ENCODE measurements around the gene SUGCT.

Gene SUGCT

GRCh38 chr7:40608321-40609075, 473.7 kb downstream of the SUGCT start:
- H3K18ac ChIP-seq (ENCODE audit: low read length): no peak overlapping the region
- H3K27me3 ChIP-seq (ENCODE audit: insufficient read depth, low read length): no peaks in the 10 kb centered on the region
- H3K36me3 ChIP-seq (ENCODE audit: control insufficient read depth in 1 of 2, insufficient read depth in 2 of 2, low read length in 2 of 2): no peaks in the 10 kb centered on the region
- peaks cover 0 to 3% of the 10 kb centered on the region in 2 experiments for H3K4me1 ChIP-seq (ENCODE audit: control insufficient read depth in 1 of 2, insufficient read depth in 2 of 2, low read length in 2 of 2)
- H4K8ac ChIP-seq (ENCODE audit: low read depth, low read length): no peak overlapping the region
- H3K9me3 ChIP-seq (ENCODE audit: insufficient read depth, low read depth, low read length): no peaks in the 10 kb centered on the region
- H3K4me2 ChIP-seq (ENCODE audit: low read length): no peak overlapping the region
- no peak overlapping the region for H3K27ac ChIP-seq (ENCODE audit: low read depth, low read length)
- no peak overlapping the region for H3K23ac ChIP-seq (ENCODE audit: low read length)
- no peak overlapping the region for H3K4me3 ChIP-seq (ENCODE audit: low read depth, low read length)
- H2AK5ac ChIP-seq (ENCODE audit: low read length): no peak overlapping the region
- no peak overlapping the region for H2BK12ac ChIP-seq (ENCODE audit: low read length)
- no peak for DNase-seq
- no peak overlapping the region for H3K4ac ChIP-seq (ENCODE audit: low read depth, low read length)
- no peaks in the 10 kb centered on the region for H3K79me2 ChIP-seq (ENCODE audit: control insufficient read depth, insufficient read depth, low read length, poor library complexity)
- no peak overlapping the region for H2AFZ ChIP-seq (ENCODE audit: insufficient read depth, low read length, poor library complexity)
- no CpG with 5 or more reads among the region's 5 CpGs for WGBS (ENCODE audit: extremely low coverage, insufficient coverage, insufficient read length)
- no peak overlapping the region for H3K9ac ChIP-seq (ENCODE audit: low read length)
- H2BK5ac ChIP-seq (ENCODE audit: low read depth, low read length, poor library complexity): no peak overlapping the region
- H4K12ac ChIP-seq (ENCODE audit: low read depth, low read length): no peak overlapping the region
- H2BK120ac ChIP-seq (ENCODE audit: insufficient read depth, low read length, poor library complexity): no peak overlapping the region
- H3K79me1 ChIP-seq (ENCODE audit: low read length): peaks cover 1% of the 10 kb centered on the region
- H3K14ac ChIP-seq (ENCODE audit: low read length): no peak overlapping the region
- no peak overlapping the region for H4K91ac ChIP-seq (ENCODE audit: low read depth, low read length)

- no peak overlapping the region for H3K23ac ChIP-seq (ENCODE audit: low read length)
- no peaks in the 10 kb centered on the region for H3K79me2 ChIP-seq (ENCODE audit: control insufficient read depth, insufficient read depth, low read length, poor library complexity)
- no peak overlapping the region for H2BK120ac ChIP-seq (ENCODE audit: insufficient read depth, low read length, poor library complexity)
- H3K79me1 ChIP-seq (ENCODE audit: low read length): peaks cover 1% of the 10 kb centered on the region
- H3K4me3 ChIP-seq (ENCODE audit: low read depth, low read length): no peak overlapping the region
- no peak overlapping the region for H3K18ac ChIP-seq (ENCODE audit: low read length)
- no peaks in the 10 kb centered on the region for H3K27me3 ChIP-seq (ENCODE audit: insufficient read depth, low read length)
- H3K27ac ChIP-seq (ENCODE audit: low read depth, low read length): no peak overlapping the region
- no CpG with 5 or more reads among the region's 4 CpGs for WGBS (ENCODE audit: extremely low coverage, insufficient coverage, insufficient read length)
- H3K14ac ChIP-seq (ENCODE audit: low read length): no peak overlapping the region
- no peak overlapping the region for H4K12ac ChIP-seq (ENCODE audit: low read depth, low read length)
- no peak overlapping the region for H2AFZ ChIP-seq (ENCODE audit: insufficient read depth, low read length, poor library complexity)
- no peak overlapping the region for H2BK12ac ChIP-seq (ENCODE audit: low read length)
- no peak overlapping the region for H4K91ac ChIP-seq (ENCODE audit: low read depth, low read length)
- H3K9me3 ChIP-seq (ENCODE audit: insufficient read depth, low read depth, low read length): no peaks in the 10 kb centered on the region
- H2AK5ac ChIP-seq (ENCODE audit: low read length): no peak overlapping the region
- no peak overlapping the region for H3K4me2 ChIP-seq (ENCODE audit: low read length)
- no peak for DNase-seq
- no peaks in the 10 kb centered on the region for H3K36me3 ChIP-seq (ENCODE audit: control insufficient read depth in 1 of 2, insufficient read depth in 2 of 2, low read length in 2 of 2)
- no peak overlapping the region for H2BK5ac ChIP-seq (ENCODE audit: low read depth, low read length, poor library complexity)
- H4K8ac ChIP-seq (ENCODE audit: low read depth, low read length): no peak overlapping the region
- no peak overlapping the region for H3K9ac ChIP-seq (ENCODE audit: low read length)
- H3K4me1 ChIP-seq (ENCODE audit: control insufficient read depth in 1 of 2, insufficient read depth in 2 of 2, low read length in 2 of 2): no peaks in the 10 kb centered on the region
- no peak overlapping the region for H3K4ac ChIP-seq (ENCODE audit: low read depth, low read length)
Measured at GRCh38 chr7:40610461-40610860, 475.7 kb downstream of the SUGCT start.

DNA sequence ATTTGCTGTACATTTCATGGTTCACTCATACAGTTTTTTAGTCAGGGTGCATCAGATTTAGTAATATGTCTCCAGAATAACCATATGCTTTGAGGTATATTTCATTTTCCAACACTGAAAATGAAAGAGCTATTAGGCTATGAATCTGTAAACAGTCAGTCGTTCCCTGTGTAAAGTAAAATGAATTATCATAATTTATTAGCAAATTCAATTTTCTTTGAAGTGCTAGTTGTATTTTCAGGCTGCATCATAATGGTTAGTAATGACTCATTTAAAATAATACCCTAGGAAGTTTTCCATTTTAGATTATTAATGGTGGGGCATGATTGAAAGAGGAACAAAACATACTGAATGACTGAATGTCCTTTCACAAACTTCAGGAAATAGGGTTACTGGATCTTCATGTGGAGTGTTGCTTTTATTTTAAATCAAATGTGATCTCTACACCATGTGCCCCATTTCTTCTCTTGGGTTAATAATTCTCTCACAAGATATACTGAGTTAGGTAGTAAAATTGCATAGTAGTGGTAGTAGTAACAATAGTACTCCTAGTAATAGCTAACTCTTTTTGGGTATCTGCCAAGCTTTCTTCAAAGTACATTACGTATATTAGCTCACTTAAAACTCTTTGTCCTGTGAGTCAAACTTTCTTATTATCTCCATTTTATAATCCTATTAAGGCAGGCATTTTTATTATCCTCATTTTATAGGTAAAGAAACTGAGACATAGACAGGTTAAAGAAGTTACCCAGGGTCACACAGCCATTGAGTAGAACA, 476.5 kb downstream of the SUGCT start:
- Histone ChIP-seq H3K4me2 (ENCODE audit: low read length) (no peak overlapping the region), H3K4me1 (ENCODE audit: control insufficient read depth in 1 of 2, insufficient read depth in 2 of 2, low read length in 2 of 2) (no peaks in the 10 kb centered on the region), H3K4ac (ENCODE audit: low read depth, low read length) (no peak overlapping the region), H3K14ac (ENCODE audit: low read length) (no peak overlapping the region), H3K79me1 (ENCODE audit: low read length) (peaks cover 1% of the 10 kb centered on the region), H3K4me3 (ENCODE audit: low read depth, low read length) (no peak overlapping the region), H3K18ac (ENCODE audit: low read length) (no peak overlapping the region), H3K27ac (ENCODE audit: low read depth, low read length) (no peak overlapping the region), H3K23ac (ENCODE audit: low read length) (no peak overlapping the region), H3K36me3 (ENCODE audit: control insufficient read depth in 1 of 2, insufficient read depth in 2 of 2, low read length in 2 of 2) (no peaks in the 10 kb centered on the region), H4K91ac (ENCODE audit: low read depth, low read length) (no peak overlapping the region), H3K27me3 (ENCODE audit: insufficient read depth, low read length) (no peaks in the 10 kb centered on the region), H3K9me3 (ENCODE audit: insufficient read depth, low read depth, low read length) (no peaks in the 10 kb centered on the region), H4K8ac (ENCODE audit: low read depth, low read length) (no peak overlapping the region), H2BK12ac (ENCODE audit: low read length) (no peak overlapping the region), H2BK120ac (ENCODE audit: insufficient read depth, low read length, poor library complexity) (no peak overlapping the region), H2AFZ (ENCODE audit: insufficient read depth, low read length, poor library complexity) (no peak overlapping the region), H3K79me2 (ENCODE audit: control insufficient read depth, insufficient read depth, low read length, poor library complexity) (no peaks in the 10 kb centered on the region), H2BK5ac (ENCODE audit: low read depth, low read length, poor library complexity) (no peak overlapping the region), H2AK5ac (ENCODE audit: low read length) (no peak overlapping the region), H4K12ac (ENCODE audit: low read depth, low read length) (no peak overlapping the region), H3K9ac (ENCODE audit: low read length) (no peak overlapping the region)
- DNase-seq: no peak
- no CpG with 5 or more reads among the region's 2 CpGs for WGBS (ENCODE audit: extremely low coverage, insufficient coverage, insufficient read length)

DNA sequence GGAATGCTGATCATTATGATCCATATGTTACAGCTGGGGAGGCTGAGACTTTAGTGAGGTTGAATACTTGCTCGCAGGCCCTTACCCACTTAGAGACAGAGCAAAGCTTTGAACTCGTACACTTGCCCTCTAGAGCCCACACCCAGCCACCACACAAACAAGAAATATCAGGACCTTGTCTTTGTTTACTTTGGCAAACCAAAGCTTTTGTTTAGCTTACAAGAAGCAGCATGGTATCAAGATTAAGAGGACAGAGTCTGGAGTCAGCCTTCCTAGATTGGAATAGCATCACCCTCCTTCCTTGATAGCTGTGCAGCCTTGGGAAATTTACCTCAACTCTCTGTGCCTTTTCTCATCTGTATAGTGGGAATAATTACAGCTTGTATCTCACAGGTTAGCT, 477.5 kb downstream of the SUGCT start:
- Histone ChIP-seq H3K27me3 (ENCODE audit: insufficient read depth, low read length) (no peaks in the 10 kb centered on the region), H3K4me2 (ENCODE audit: low read length) (no peak overlapping the region), H3K4me3 (ENCODE audit: low read depth, low read length) (no peak overlapping the region), H2AK5ac (ENCODE audit: low read length) (no peak overlapping the region), H3K4ac (ENCODE audit: low read depth, low read length) (no peak overlapping the region), H2BK120ac (ENCODE audit: insufficient read depth, low read length, poor library complexity) (no peak overlapping the region), H3K18ac (ENCODE audit: low read length) (no peak overlapping the region), H3K9ac (ENCODE audit: low read length) (no peak overlapping the region), H3K4me1 (ENCODE audit: control insufficient read depth in 1 of 2, insufficient read depth in 2 of 2, low read length in 2 of 2) (no peaks in the 10 kb centered on the region), H3K27ac (ENCODE audit: low read depth, low read length) (no peak overlapping the region), H2BK5ac (ENCODE audit: low read depth, low read length, poor library complexity) (no peak overlapping the region), H4K91ac (ENCODE audit: low read depth, low read length) (no peak overlapping the region), H3K79me1 (ENCODE audit: low read length) (peaks cover 1% of the 10 kb centered on the region), H4K8ac (ENCODE audit: low read depth, low read length) (no peak overlapping the region), H3K14ac (ENCODE audit: low read length) (no peak overlapping the region), H2AFZ (ENCODE audit: insufficient read depth, low read length, poor library complexity) (no peak overlapping the region), H3K36me3 (ENCODE audit: control insufficient read depth in 1 of 2, insufficient read depth in 2 of 2, low read length in 2 of 2) (no peaks in the 10 kb centered on the region), H4K12ac (ENCODE audit: low read depth, low read length) (no peak overlapping the region), H2BK12ac (ENCODE audit: low read length) (no peak overlapping the region), H3K9me3 (ENCODE audit: insufficient read depth, low read depth, low read length) (no peaks in the 10 kb centered on the region), H3K79me2 (ENCODE audit: control insufficient read depth, insufficient read depth, low read length, poor library complexity) (no peaks in the 10 kb centered on the region), H3K23ac (ENCODE audit: low read length) (no peak overlapping the region)
- WGBS (ENCODE audit: extremely low coverage, insufficient coverage, insufficient read length): no CpG with 5 or more reads among the region's 2 CpGs
- DNase-seq: no peak

Measured in trophoblast cell (in vitro differentiated cells and primary cell).